ENCODE data around the gene LRRC53.

Gene LRRC53

GRCh38 chr1:74502858-74503257, 9.6 kb downstream of the LRRC53 start:
- DNase-seq (ENCODE audit: low read depth) = no peak

- DNase-seq (ENCODE audit: low read depth) = no peak
Measured at GRCh38 chr1:74502432-74502831, 10.0 kb downstream of the LRRC53 start.

- DNase-seq (ENCODE audit: low read depth) = no peak
Measured at GRCh38 chr1:74498901-74499300, 13.5 kb downstream of the LRRC53 start.

GRCh38 chr1:74496669-74497068, 15.7 kb downstream of the LRRC53 start:
- DNase-seq (ENCODE audit: low read depth) = no peak

GRCh38 chr1:74486036-74486435, 26.4 kb downstream of the LRRC53 start:
- no peak for DNase-seq (ENCODE audit: low read depth)

GRCh38 chr1:74485622-74486021, 26.8 kb downstream of the LRRC53 start:
- no peak for DNase-seq (ENCODE audit: low read depth)

- no peak for DNase-seq (ENCODE audit: low read depth)
Measured at GRCh38 chr1:74481607-74482006, 30.8 kb downstream of the LRRC53 start.

- DNase-seq (ENCODE audit: low read depth) = no peak
Measured at GRCh38 chr1:74480068-74480467, 32.3 kb downstream of the LRRC53 start.

- no peak for DNase-seq (ENCODE audit: low read depth)
Measured at GRCh38 chr1:74478979-74479378, 33.4 kb downstream of the LRRC53 start.

GRCh38 chr1:74474585-74474984, 37.8 kb downstream of the LRRC53 start:
- no peak for DNase-seq (ENCODE audit: low read depth)

GRCh38 chr1:74471470-74471869, 40.9 kb downstream of the LRRC53 start:
- no peak for DNase-seq (ENCODE audit: low read depth)

GRCh38 chr1:74470936-74471335, 41.5 kb downstream of the LRRC53 start:
- no peak for DNase-seq (ENCODE audit: low read depth)

GRCh38 chr1:74470251-74470650, 42.2 kb downstream of the LRRC53 start:
- no peak for DNase-seq (ENCODE audit: low read depth)

- peak; percentile 4 for DNase-seq (ENCODE audit: low read depth)
Measured at GRCh38 chr1:74468982-74469603, 43.3 kb downstream of the LRRC53 start.

- peak; percentile 4 for DNase-seq (ENCODE audit: low read depth)
Measured at GRCh38 chr1:74467786-74468377, 44.5 kb downstream of the LRRC53 start.

GRCh38 chr1:74465193-74465681, 47.2 kb downstream of the LRRC53 start:
- DNase-seq (ENCODE audit: low read depth) = no peak

GRCh38 chr1:74464037-74464436, 48.4 kb downstream of the LRRC53 start:
- no peak for DNase-seq (ENCODE audit: low read depth)

- no peak for DNase-seq (ENCODE audit: low read depth)
Measured at GRCh38 chr1:74463333-74463988, 49.0 kb downstream of the LRRC53 start.

- DNase-seq (ENCODE audit: low read depth) = no peak
Measured at GRCh38 chr1:74457253-74457652, 55.2 kb downstream of the LRRC53 start.

GRCh38 chr1:74455390-74455789, 57.0 kb downstream of the LRRC53 start:
- DNase-seq (ENCODE audit: low read depth) = no peak

- DNase-seq (ENCODE audit: low read depth) = no peak
Measured at GRCh38 chr1:74453277-74453676, 59.1 kb downstream of the LRRC53 start.

- DNase-seq (ENCODE audit: low read depth) = no peak
Measured at GRCh38 chr1:74452035-74452434, 60.4 kb downstream of the LRRC53 start.

- no peak for DNase-seq (ENCODE audit: low read depth)
Measured at GRCh38 chr1:74437035-74437434, 75.4 kb downstream of the LRRC53 start.
